Retinal pigment epithelial cell (primary cell): ENCODE results near the gene NPAS3.

Experiments used
- DNase-seq: peaks from one replicate; pipeline ENCODE4 v3.0.0-alpha.2; 2010; ENCODE audit warnings: low read depth
- H3K4me3 ChIP-seq: 2 replicates; pipeline ENCODE4 v1.5.1; 2011; ENCODE audit warnings: mild to moderate bottlenecking, low read length, control low read depth, moderate library complexity
- CTCF ChIP-seq: conservative IDR thresholded peaks from 2 replicates; pipeline ENCODE4 v1.5.1; 2011; ENCODE audit warnings: low read depth, low read length, control low read depth, inconsistent platforms

The NPAS3 gene

GRCh38 chr14:33103489-33103888 lies 164.8 kb downstream of the NPAS3 start:
- DNase-seq, result no peak
- TF ChIP-seq CTCF, result no peak
- no peak overlapping the region for H3K4me3 ChIP-seq

- H3K4me3 ChIP-seq, result no peak overlapping the region
- DNase-seq, result no peak
- TF ChIP-seq CTCF, result no peak
Observed at GRCh38 chr14:33103966-33104365, 165.3 kb downstream of the NPAS3 start.

- no peak for DNase-seq
- H3K4me3 ChIP-seq, result no peak overlapping the region
- TF ChIP-seq CTCF, result no peak
Observed at GRCh38 chr14:33110737-33111443, 172.2 kb downstream of the NPAS3 start.

- H3K4me3 ChIP-seq, result no peak overlapping the region
- DNase-seq, result no peak
- TF ChIP-seq CTCF, result no peak
Observed at GRCh38 chr14:33114331-33114730, 175.7 kb downstream of the NPAS3 start.

- no peak overlapping the region for H3K4me3 ChIP-seq
- TF ChIP-seq CTCF, result no peak
- DNase-seq, result no peak
Observed at GRCh38 chr14:33118668-33119067, 180.0 kb downstream of the NPAS3 start.

GRCh38 chr14:33120341-33120740 lies 181.7 kb downstream of the NPAS3 start:
- TF ChIP-seq CTCF, result no peak
- no peak overlapping the region for H3K4me3 ChIP-seq
- no peak for DNase-seq

- no peak overlapping the region for H3K4me3 ChIP-seq
- no peak for DNase-seq
- TF ChIP-seq CTCF, result no peak
Observed at GRCh38 chr14:33120966-33121365, 182.3 kb downstream of the NPAS3 start.
